ENCODE results near the gene ST6GALNAC3. TPM values are rescaled to one million over a fixed set of nuclear protein-coding genes. Genes with fewer than 3 reads are reported as not detected.

Gene ST6GALNAC3
- total RNA-seq, 2 donors from 2014 or later = 0.87 TPM; not detected in 1

- no peaks in the 10 kb centered on the region for H3K27me3 Mint-ChIP-seq
These were observed 135.1 kb downstream of the ST6GALNAC3 start for GRCh38 chr1:76209648-76210047.

GRCh38 chr1:76210160-76210559 is 135.6 kb downstream of the ST6GALNAC3 start:
- Mint-ChIP-seq H3K27ac (no peak overlapping the region), H3K4me3 (no peak overlapping the region), H3K27me3 (no peaks in the 10 kb centered on the region), H3K4me1 (no peaks in the 10 kb centered on the region), H3K36me3 (ENCODE audit: low read depth) (no peaks in the 10 kb centered on the region)
- DNase-seq (no peak), ATAC-seq (no peak)
- no peaks in the 10 kb centered on the region for H3K9me3 ChIP-seq (ENCODE audit: control insufficient read depth, low read length, poor library complexity, severe bottlenecking)

More at GRCh38 chr1:76209648-76210047, 135.1 kb downstream of the ST6GALNAC3 start:
- ATAC-seq (no peak), DNase-seq (no peak)
- Mint-ChIP-seq H3K4me1 (no peaks in the 10 kb centered on the region), H3K27ac (no peak overlapping the region), H3K36me3 (ENCODE audit: low read depth) (no peaks in the 10 kb centered on the region), H3K4me3 (no peak overlapping the region)
- no peaks in the 10 kb centered on the region for H3K9me3 ChIP-seq (ENCODE audit: control insufficient read depth, low read length, poor library complexity, severe bottlenecking)

GRCh38 chr1:76218888-76219287 is 144.3 kb downstream of the ST6GALNAC3 start:
- Mint-ChIP-seq H3K36me3 (ENCODE audit: low read depth) (no peaks in the 10 kb centered on the region), H3K4me1 (no peaks in the 10 kb centered on the region), H3K4me3 (no peak overlapping the region), H3K27me3 (peaks cover 11% of the 10 kb centered on the region), H3K27ac (no peak overlapping the region)
- no peak for DNase-seq
- no peaks in the 10 kb centered on the region for H3K9me3 ChIP-seq (ENCODE audit: control insufficient read depth, low read length, poor library complexity, severe bottlenecking)
- no peak for ATAC-seq

- H3K9me3 ChIP-seq (ENCODE audit: control insufficient read depth, low read length, poor library complexity, severe bottlenecking) = no peaks in the 10 kb centered on the region
- no peak for ATAC-seq
- Mint-ChIP-seq H3K4me1 (no peaks in the 10 kb centered on the region), H3K36me3 (ENCODE audit: low read depth) (no peaks in the 10 kb centered on the region), H3K27ac (no peak overlapping the region), H3K27me3 (peaks cover 11% of the 10 kb centered on the region), H3K4me3 (no peak overlapping the region)
- DNase-seq = no peak
These were observed 144.8 kb downstream of the ST6GALNAC3 start for GRCh38 chr1:76219366-76219818.

GRCh38 chr1:76224752-76225151 is 150.2 kb downstream of the ST6GALNAC3 start:
- DNase-seq = no peak
- peaks cover 3% of the 10 kb centered on the region for H3K4me1 Mint-ChIP-seq
- no peaks in the 10 kb centered on the region for H3K9me3 ChIP-seq (ENCODE audit: control insufficient read depth, low read length, poor library complexity, severe bottlenecking)
- no peak for ATAC-seq
- peaks cover 10% of the 10 kb centered on the region for H3K27me3 Mint-ChIP-seq
- no peaks in the 10 kb centered on the region for H3K36me3 Mint-ChIP-seq (ENCODE audit: low read depth)
- no peak overlapping the region for H3K4me3 Mint-ChIP-seq
- no peak overlapping the region for H3K27ac Mint-ChIP-seq

GRCh38 chr1:76225526-76225925 is 151.0 kb downstream of the ST6GALNAC3 start:
- H3K9me3 ChIP-seq (ENCODE audit: control insufficient read depth, low read length, poor library complexity, severe bottlenecking) = no peaks in the 10 kb centered on the region
- ATAC-seq = no peak
- DNase-seq = no peak
- peaks cover 3% of the 10 kb centered on the region for H3K4me1 Mint-ChIP-seq
- H3K27ac Mint-ChIP-seq = no peak overlapping the region
- H3K27me3 Mint-ChIP-seq = peaks cover 10% of the 10 kb centered on the region
- H3K36me3 Mint-ChIP-seq (ENCODE audit: low read depth) = no peaks in the 10 kb centered on the region
- no peak overlapping the region for H3K4me3 Mint-ChIP-seq

GRCh38 chr1:76227621-76228020 is 153.1 kb downstream of the ST6GALNAC3 start:
- Mint-ChIP-seq H3K27me3 (peaks cover 4% of the 10 kb centered on the region), H3K36me3 (ENCODE audit: low read depth) (no peaks in the 10 kb centered on the region), H3K27ac (no peak overlapping the region), H3K4me3 (no peak overlapping the region), H3K4me1 (peaks cover 3% of the 10 kb centered on the region)
- ATAC-seq = no peak
- H3K9me3 ChIP-seq (ENCODE audit: control insufficient read depth, low read length, poor library complexity, severe bottlenecking) = no peaks in the 10 kb centered on the region
- no peak for DNase-seq

- ATAC-seq (no peak), DNase-seq (no peak)
- H3K36me3 Mint-ChIP-seq (ENCODE audit: low read depth) = no peaks in the 10 kb centered on the region
- H3K4me3 Mint-ChIP-seq = no peak overlapping the region
- no peak overlapping the region for H3K27ac Mint-ChIP-seq
- H3K4me1 Mint-ChIP-seq = peaks cover 3% of the 10 kb centered on the region
- H3K9me3 ChIP-seq (ENCODE audit: control insufficient read depth, low read length, poor library complexity, severe bottlenecking) = no peaks in the 10 kb centered on the region
- peaks cover 4% of the 10 kb centered on the region for H3K27me3 Mint-ChIP-seq
These were observed 154.9 kb downstream of the ST6GALNAC3 start for GRCh38 chr1:76229279-76230005.

GRCh38 chr1:76230842-76231281 is 156.3 kb downstream of the ST6GALNAC3 start:
- DNase-seq (no peak), ATAC-seq (no peak)
- Mint-ChIP-seq H3K36me3 (ENCODE audit: low read depth) (no peaks in the 10 kb centered on the region), H3K27me3 (peaks cover 4% of the 10 kb centered on the region), H3K4me1 (peaks cover 3% of the 10 kb centered on the region), H3K4me3 (no peak overlapping the region), H3K27ac (no peak overlapping the region)
- H3K9me3 ChIP-seq (ENCODE audit: control insufficient read depth, low read length, poor library complexity, severe bottlenecking) = no peaks in the 10 kb centered on the region

GRCh38 chr1:76231320-76231719 is 156.8 kb downstream of the ST6GALNAC3 start:
- no peaks in the 10 kb centered on the region for H3K9me3 ChIP-seq (ENCODE audit: control insufficient read depth, low read length, poor library complexity, severe bottlenecking)
- Mint-ChIP-seq H3K27ac (no peak overlapping the region), H3K36me3 (ENCODE audit: low read depth) (no peaks in the 10 kb centered on the region), H3K27me3 (peaks cover 1% of the 10 kb centered on the region), H3K4me1 (peaks cover 3% of the 10 kb centered on the region), H3K4me3 (no peak overlapping the region)
- no peak for DNase-seq
- ATAC-seq = no peak

GRCh38 chr1:76232666-76233065 is 158.1 kb downstream of the ST6GALNAC3 start:
- H3K9me3 ChIP-seq (ENCODE audit: control insufficient read depth, low read length, poor library complexity, severe bottlenecking) = no peaks in the 10 kb centered on the region
- Mint-ChIP-seq H3K36me3 (ENCODE audit: low read depth) (no peaks in the 10 kb centered on the region), H3K27ac (no peak overlapping the region), H3K4me1 (peaks cover 3% of the 10 kb centered on the region), H3K27me3 (no peaks in the 10 kb centered on the region), H3K4me3 (no peak overlapping the region)
- no peak for DNase-seq
- no peak for ATAC-seq

GRCh38 chr1:76234061-76234460 is 159.5 kb downstream of the ST6GALNAC3 start:
- H3K27me3 Mint-ChIP-seq = no peaks in the 10 kb centered on the region
- H3K4me3 Mint-ChIP-seq = no peak overlapping the region
- H3K27ac Mint-ChIP-seq = no peak overlapping the region
- H3K4me1 Mint-ChIP-seq = no peaks in the 10 kb centered on the region
- H3K9me3 ChIP-seq (ENCODE audit: control insufficient read depth, low read length, poor library complexity, severe bottlenecking) = no peaks in the 10 kb centered on the region
- H3K36me3 Mint-ChIP-seq (ENCODE audit: low read depth) = no peaks in the 10 kb centered on the region
- no peak for ATAC-seq
- DNase-seq = no peak

- Mint-ChIP-seq H3K27ac (no peak overlapping the region), H3K4me1 (no peaks in the 10 kb centered on the region), H3K4me3 (no peak overlapping the region), H3K36me3 (ENCODE audit: low read depth) (no peaks in the 10 kb centered on the region), H3K27me3 (no peaks in the 10 kb centered on the region)
- no peaks in the 10 kb centered on the region for H3K9me3 ChIP-seq (ENCODE audit: control insufficient read depth, low read length, poor library complexity, severe bottlenecking)
- DNase-seq (no peak), ATAC-seq (no peak)
These were observed 162.7 kb downstream of the ST6GALNAC3 start for GRCh38 chr1:76237211-76237610.

- H3K4me1 Mint-ChIP-seq = no peaks in the 10 kb centered on the region
- no peaks in the 10 kb centered on the region for H3K36me3 Mint-ChIP-seq (ENCODE audit: low read depth)
- H3K9me3 ChIP-seq (ENCODE audit: control insufficient read depth, low read length, poor library complexity, severe bottlenecking) = no peaks in the 10 kb centered on the region
- no peak for ATAC-seq
- H3K4me3 Mint-ChIP-seq = no peak overlapping the region
- H3K27me3 Mint-ChIP-seq = no peaks in the 10 kb centered on the region
- no peak for DNase-seq
- no peak overlapping the region for H3K27ac Mint-ChIP-seq
These were observed 163.6 kb downstream of the ST6GALNAC3 start for GRCh38 chr1:76238094-76238628.

Measured in T-helper 17 cell (primary cell).